SK-N-SH (cell line): Measurements from ENCODE around the gene MADD.

Source experiments
- EP300 ChIP-seq, 2 experiments: IDR thresholded peaks; 2 replicates each; pipeline versions ENCODE4 v1.4.0 to v1.6.1; 2012; ENCODE audit warnings: borderline replicate concordance in 1 of 2, low read depth in 1 of 2, low read length in 1 of 2
- GATA2 ChIP-seq: sonication (generic); formaldehyde crosslinking; IDR thresholded peaks from 2 replicates; pipeline ENCODE4 v1.5.0; 2020; ENCODE audit warnings: mild to moderate bottlenecking, missing genetic modification reagents
- MXI1 ChIP-seq: IDR thresholded peaks from 2 replicates; pipeline ENCODE4 v1.6.1; 2012; ENCODE audit warnings: mild to moderate bottlenecking, low read depth, low read length, improper control_type of control experiment
- REST ChIP-seq: IDR thresholded peaks from 2 replicates; pipeline ENCODE4 v1.6.1; 2012; ENCODE audit warnings: mild to moderate bottlenecking, low read depth, low read length, moderate library complexity
- SIN3A ChIP-seq: IDR thresholded peaks from 2 replicates; pipeline ENCODE4 v1.6.1; 2012; ENCODE audit warnings: low read depth, mild to moderate bottlenecking, low read length, moderate library complexity, borderline replicate concordance
- TF ChIP-seq, protein P1 (sequence below): fragments of 200-600 bp; sonication (generic); IDR thresholded peaks from 2 replicates; pipeline ENCODE4 v1.6.1; 2017; ENCODE audit warnings: antibody characterized with exemption, mild to moderate bottlenecking, moderate library complexity

- TF ChIP-seq, protein P1, sequence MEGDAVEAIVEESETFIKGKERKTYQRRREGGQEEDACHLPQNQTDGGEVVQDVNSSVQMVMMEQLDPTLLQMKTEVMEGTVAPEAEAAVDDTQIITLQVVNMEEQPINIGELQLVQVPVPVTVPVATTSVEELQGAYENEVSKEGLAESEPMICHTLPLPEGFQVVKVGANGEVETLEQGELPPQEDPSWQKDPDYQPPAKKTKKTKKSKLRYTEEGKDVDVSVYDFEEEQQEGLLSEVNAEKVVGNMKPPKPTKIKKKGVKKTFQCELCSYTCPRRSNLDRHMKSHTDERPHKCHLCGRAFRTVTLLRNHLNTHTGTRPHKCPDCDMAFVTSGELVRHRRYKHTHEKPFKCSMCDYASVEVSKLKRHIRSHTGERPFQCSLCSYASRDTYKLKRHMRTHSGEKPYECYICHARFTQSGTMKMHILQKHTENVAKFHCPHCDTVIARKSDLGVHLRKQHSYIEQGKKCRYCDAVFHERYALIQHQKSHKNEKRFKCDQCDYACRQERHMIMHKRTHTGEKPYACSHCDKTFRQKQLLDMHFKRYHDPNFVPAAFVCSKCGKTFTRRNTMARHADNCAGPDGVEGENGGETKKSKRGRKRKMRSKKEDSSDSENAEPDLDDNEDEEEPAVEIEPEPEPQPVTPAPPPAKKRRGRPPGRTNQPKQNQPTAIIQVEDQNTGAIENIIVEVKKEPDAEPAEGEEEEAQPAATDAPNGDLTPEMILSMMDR: no peak
- no peak for TF ChIP-seq REST
- no peak for TF ChIP-seq SIN3A
- TF ChIP-seq MXI1: no peak
- TF ChIP-seq GATA2 (CRISPR knock-in tag): no peak
- TF ChIP-seq EP300 (IDR thresholded peaks at IDR 0.05; ENCODE audit: borderline replicate concordance in 1 of 2, low read depth in 1 of 2, low read length in 1 of 2): no peak
Observed at GRCh38 chr11:47342854-47343253, 72.9 kb downstream of the MADD start.
